Transverse colon (tissue), 3 donors: ENCODE measurements around the gene PRR33.

Experiments used
- EP300 ChIP-seq: sonication (generic); formaldehyde crosslinking; IDR thresholded peaks from one replicate; pipeline ENCODE4 v1.6.1; 2017; ENCODE audit warnings: antibody characterized with exemption, low read depth
- TF ChIP-seq, protein P1 (sequence below), 5 experiments: fragments of 200-600 bp in 3 of 5; fragments of 450-650 bp in 2 of 5; sonication (generic) in 3 of 5; IDR thresholded peaks; 1 replicate in 2 of 5; 2 replicates in 3 of 5; pipeline ENCODE4 v1.5.1; 2016 to 2017; ENCODE audit warnings: antibody characterized with exemption in 5 of 5, inconsistent platforms in 3 of 5, mild to moderate bottlenecking in 2 of 5, moderate library complexity in 1 of 5

GRCh38 chr11:1931341-1932104 lies 39.8 kb upstream of the PRR33 start:
- TF ChIP-seq EP300 = no peak
- TF ChIP-seq, protein P1, sequence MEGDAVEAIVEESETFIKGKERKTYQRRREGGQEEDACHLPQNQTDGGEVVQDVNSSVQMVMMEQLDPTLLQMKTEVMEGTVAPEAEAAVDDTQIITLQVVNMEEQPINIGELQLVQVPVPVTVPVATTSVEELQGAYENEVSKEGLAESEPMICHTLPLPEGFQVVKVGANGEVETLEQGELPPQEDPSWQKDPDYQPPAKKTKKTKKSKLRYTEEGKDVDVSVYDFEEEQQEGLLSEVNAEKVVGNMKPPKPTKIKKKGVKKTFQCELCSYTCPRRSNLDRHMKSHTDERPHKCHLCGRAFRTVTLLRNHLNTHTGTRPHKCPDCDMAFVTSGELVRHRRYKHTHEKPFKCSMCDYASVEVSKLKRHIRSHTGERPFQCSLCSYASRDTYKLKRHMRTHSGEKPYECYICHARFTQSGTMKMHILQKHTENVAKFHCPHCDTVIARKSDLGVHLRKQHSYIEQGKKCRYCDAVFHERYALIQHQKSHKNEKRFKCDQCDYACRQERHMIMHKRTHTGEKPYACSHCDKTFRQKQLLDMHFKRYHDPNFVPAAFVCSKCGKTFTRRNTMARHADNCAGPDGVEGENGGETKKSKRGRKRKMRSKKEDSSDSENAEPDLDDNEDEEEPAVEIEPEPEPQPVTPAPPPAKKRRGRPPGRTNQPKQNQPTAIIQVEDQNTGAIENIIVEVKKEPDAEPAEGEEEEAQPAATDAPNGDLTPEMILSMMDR (IDR thresholded peaks at IDR 0.05) = no peak
